CD14-positive monocyte (primary cell): ENCODE results near the gene ARMC8. TPM values are rescaled to one million over a fixed set of nuclear protein-coding genes. Genes with fewer than 3 reads are reported as not detected.
A peak's percentile ranks its signal among the peaks of the same experiment; 100 is the strongest.

Experiments used
- DNase-seq, 3 donors: peaks; one replicate each; pipeline ENCODE4 v3.0.0-alpha.2; 2011 to 2022
- H2AFZ ChIP-seq: 2 replicates; pipeline ENCODE4 v1.6.0; 2012; ENCODE audit warnings: mild to moderate bottlenecking, low read depth, low read length, inconsistent platforms; ENCODE audit not compliant: insufficient read depth, poor library complexity, severe bottlenecking
- H3K27ac ChIP-seq, 2 donors: 1 replicate in 1 of 2; 2 replicates in 1 of 2; pipeline ENCODE4 v1.5.1; 2012 to 2013; ENCODE audit warnings: low read length in 2 of 2, control low read depth in 1 of 2, inconsistent platforms in 1 of 2, low read depth in 1 of 2, mild to moderate bottlenecking in 1 of 2
- H3K27me3 ChIP-seq, 2 donors: one replicate each; pipeline versions ENCODE4 v1.6.0 to v1.6.1; 2011 to 2013; ENCODE audit warnings: low read length in 2 of 2; ENCODE audit not compliant: control insufficient read depth in 2 of 2, insufficient read depth in 2 of 2
- H3K36me3 ChIP-seq, 2 donors: replicated peaks in 1 of 2; 1 replicate in 1 of 2; 2 replicates in 1 of 2; pipeline versions ENCODE4 v1.5.1 to v1.6.1; 2012 to 2013; ENCODE audit warnings: low read length in 2 of 2, control low read depth in 1 of 2, inconsistent platforms in 1 of 2, mild to moderate bottlenecking in 1 of 2; ENCODE audit not compliant: insufficient read depth in 2 of 2, control insufficient read depth in 1 of 2
- H3K4me1 ChIP-seq, 2 donors: 1 replicate in 1 of 2; 2 replicates in 1 of 2; pipeline versions ENCODE4 v1.5.1 to v1.6.1; 2012 to 2013; ENCODE audit warnings: low read length in 2 of 2, control low read depth in 1 of 2, inconsistent platforms in 1 of 2, mild to moderate bottlenecking in 1 of 2, moderate library complexity in 1 of 2; ENCODE audit not compliant: insufficient read depth in 2 of 2, control insufficient read depth in 1 of 2
- H3K4me2 ChIP-seq: replicated peaks from 2 replicates; pipeline ENCODE3; 2012; ENCODE audit warnings: low read length, moderate library complexity, mild to moderate bottlenecking; ENCODE audit not compliant: poor library complexity, severe bottlenecking; ENCODE audit errors: extremely low read depth
- H3K4me3 ChIP-seq, 3 experiments: fragments of 200-600 bp in 1 of 3; sonication (generic) in 1 of 3; replicated peaks in 1 of 3; 1 replicate in 2 of 3; 2 replicates in 1 of 3; pipeline ENCODE4 v1.5.1; 2011 to 2013; ENCODE audit warnings: low read length in 3 of 3, mild to moderate bottlenecking in 3 of 3, control low read depth in 2 of 3, low read depth in 2 of 3, inconsistent platforms in 1 of 3, moderate library complexity in 1 of 3
- H3K79me2 ChIP-seq: 2 replicates; pipeline ENCODE4 v1.6.0; 2012; ENCODE audit warnings: mild to moderate bottlenecking, control low read depth, inconsistent platforms, low read length, moderate library complexity; ENCODE audit not compliant: insufficient read depth
- H3K9ac ChIP-seq: 2 replicates; pipeline ENCODE4 v1.6.0; 2017; ENCODE audit warnings: low read length, mild to moderate bottlenecking; ENCODE audit not compliant: insufficient read depth, poor library complexity, severe bottlenecking
- H3K9me3 ChIP-seq, 2 donors: replicated peaks in 1 of 2; 1 replicate in 1 of 2; 2 replicates in 1 of 2; pipeline versions ENCODE4 v1.5.1 to v1.6.1; 2012 to 2013; ENCODE audit warnings: low read length in 2 of 2, control low read depth in 1 of 2; ENCODE audit not compliant: control insufficient read depth in 1 of 2, insufficient read depth in 1 of 2
- H4K20me1 ChIP-seq: 2 replicates; pipeline ENCODE4 v1.6.0; 2012; ENCODE audit warnings: mild to moderate bottlenecking, low read length, control low read depth, moderate library complexity; ENCODE audit not compliant: insufficient read depth
- H3K27ac Mint-ChIP-seq, 7 donors: one replicate each; pipeline ENCODE4 v1.8.0; 2020; ENCODE audit warnings: mild to moderate bottlenecking in 7 of 7, mixed read lengths in 7 of 7, moderate library complexity in 6 of 7, inconsistent platforms in 2 of 7
- H3K27me3 Mint-ChIP-seq, 3 donors: one replicate each; pipeline ENCODE4 v1.8.0; 2021 to 2022; ENCODE audit warnings: low read depth in 3 of 3, mild to moderate bottlenecking in 3 of 3, mixed read lengths in 3 of 3, moderate library complexity in 3 of 3, inconsistent platforms in 1 of 3
- H3K36me3 Mint-ChIP-seq, 2 donors: one replicate each; pipeline ENCODE4 v1.8.0; 2020; ENCODE audit warnings: mixed read lengths in 2 of 2, inconsistent platforms in 1 of 2, mild to moderate bottlenecking in 1 of 2
- H3K4me1 Mint-ChIP-seq: one replicate; pipeline ENCODE4 v1.8.0; 2020; ENCODE audit warnings: mild to moderate bottlenecking, mixed read lengths
- H3K4me3 Mint-ChIP-seq, 2 donors: one replicate each; pipeline ENCODE4 v1.8.0; 2020; ENCODE audit warnings: mild to moderate bottlenecking in 2 of 2, mixed read lengths in 2 of 2, moderate library complexity in 1 of 2
- H3K9me3 Mint-ChIP-seq, 7 donors: one replicate each; pipeline ENCODE4 v1.8.0; 2020 to 2022; ENCODE audit warnings: mixed read lengths in 7 of 7, mild to moderate bottlenecking in 6 of 7, moderate library complexity in 6 of 7, inconsistent platforms in 2 of 7
- WGBS: methylation state at CpG from one replicate; pipeline ENCODE4 v1.1.5; 2013; ENCODE audit warnings: missing lambda C conversion rate; ENCODE audit not compliant: insufficient coverage; 5-methylcytosine and 5-hydroxymethylcytosine counted together
- intact Hi-C, 2 donors: fragments of 100-400 bp; cut with micrococcal nuclease; formaldehyde crosslinking; loops; one replicate each; pipeline versions ENCODE4 v1.15.0 to v1.15.1; 2023
- polyA plus RNA-seq, 3 donors: library from polyadenylated mRNA; depleted of rRNA in 1 of 3; unstranded in 2 of 3; stranded (reverse) in 1 of 3; fragments of 300-500 nt in 2 of 3; fragments of >200 nt in 1 of 3; fragmentation: Illumina TruSeq in 2 of 3; gene quantifications; 1 replicate in 2 of 3; 2 replicates in 1 of 3; pipeline ENCODE4 v1.2.3, GENCODE V29; 2012 to 2021
- TF ChIP-seq, protein P1 (sequence below): fragments of 200-600 bp; IDR thresholded peaks from one replicate; pipeline ENCODE4 v1.8.0; 2022; ENCODE audit warnings: antibody characterized with exemption, mild to moderate bottlenecking

Gene ARMC8
- polyA plus RNA-seq, 3 donors, result 34.3 to 43.9 (median 42.0) TPM

GRCh38 chr3:138332472-138333073, 145.5 kb downstream of the ARMC8 start:
- H3K4me2 ChIP-seq, result no peak overlapping the region
- TF ChIP-seq, protein P1, sequence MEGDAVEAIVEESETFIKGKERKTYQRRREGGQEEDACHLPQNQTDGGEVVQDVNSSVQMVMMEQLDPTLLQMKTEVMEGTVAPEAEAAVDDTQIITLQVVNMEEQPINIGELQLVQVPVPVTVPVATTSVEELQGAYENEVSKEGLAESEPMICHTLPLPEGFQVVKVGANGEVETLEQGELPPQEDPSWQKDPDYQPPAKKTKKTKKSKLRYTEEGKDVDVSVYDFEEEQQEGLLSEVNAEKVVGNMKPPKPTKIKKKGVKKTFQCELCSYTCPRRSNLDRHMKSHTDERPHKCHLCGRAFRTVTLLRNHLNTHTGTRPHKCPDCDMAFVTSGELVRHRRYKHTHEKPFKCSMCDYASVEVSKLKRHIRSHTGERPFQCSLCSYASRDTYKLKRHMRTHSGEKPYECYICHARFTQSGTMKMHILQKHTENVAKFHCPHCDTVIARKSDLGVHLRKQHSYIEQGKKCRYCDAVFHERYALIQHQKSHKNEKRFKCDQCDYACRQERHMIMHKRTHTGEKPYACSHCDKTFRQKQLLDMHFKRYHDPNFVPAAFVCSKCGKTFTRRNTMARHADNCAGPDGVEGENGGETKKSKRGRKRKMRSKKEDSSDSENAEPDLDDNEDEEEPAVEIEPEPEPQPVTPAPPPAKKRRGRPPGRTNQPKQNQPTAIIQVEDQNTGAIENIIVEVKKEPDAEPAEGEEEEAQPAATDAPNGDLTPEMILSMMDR, result peak; percentile 62
- peaks cover 9 to 33% (median 29%) of the 10 kb centered on the region in 3 donors for H3K27me3 Mint-ChIP-seq
- H3K36me3 Mint-ChIP-seq, result no peaks in the 10 kb centered on the region
- peaks cover 15 to 17% of the 10 kb centered on the region in 2 donors for H3K4me1 ChIP-seq
- H2AFZ ChIP-seq, result no peak overlapping the region
- no CpG with 5 or more reads among the region's 4 CpGs for WGBS
- H3K27ac ChIP-seq, result no peak overlapping the region
- H3K4me1 Mint-ChIP-seq, result peaks cover 17% of the 10 kb centered on the region
- H3K9me3 ChIP-seq, result no peaks in the 10 kb centered on the region
- no peaks in the 10 kb centered on the region for H3K79me2 ChIP-seq
- H3K4me3 Mint-ChIP-seq, result no peak overlapping the region
- H4K20me1 ChIP-seq, result no peaks in the 10 kb centered on the region
- no peaks in the 10 kb centered on the region for H3K36me3 ChIP-seq
- peaks cover 2 to 16% of the 10 kb centered on the region in 2 donors for H3K27me3 ChIP-seq
- DNase-seq, result peak; percentile 12 to 22 (median 20)
- no peaks in the 10 kb centered on the region for H3K9me3 Mint-ChIP-seq
- intact Hi-C loops, result no loop called here
- H3K9ac ChIP-seq, result no peak overlapping the region
- no peak overlapping the region for H3K27ac Mint-ChIP-seq
- no peak overlapping the region for H3K4me3 ChIP-seq

GRCh38 chr3:138334608-138335007, 147.5 kb downstream of the ARMC8 start:
- Histone ChIP-seq H3K36me3 (no peaks in the 10 kb centered on the region), H3K79me2 (no peaks in the 10 kb centered on the region), H3K9ac (no peak overlapping the region), H3K4me3 (no peak overlapping the region), H4K20me1 (no peaks in the 10 kb centered on the region), H2AFZ (no peak overlapping the region), H3K4me1 (peaks cover 4 to 6% of the 10 kb centered on the region in 2 donors), H3K9me3 (no peaks in the 10 kb centered on the region), H3K4me2 (no peak overlapping the region), H3K27ac (no peak overlapping the region), H3K27me3 (peaks cover 2 to 8% of the 10 kb centered on the region in 2 donors)
- no peaks in the 10 kb centered on the region for H3K9me3 Mint-ChIP-seq
- no peak for DNase-seq
- H3K27me3 Mint-ChIP-seq, result peaks cover 9 to 25% (median 19%) of the 10 kb centered on the region in 3 donors
- 89% methylated on average over 3 of the region's 4 CpGs for WGBS
- TF ChIP-seq, protein P1, result no peak
- H3K4me3 Mint-ChIP-seq, result no peak overlapping the region
- intact Hi-C loops, result no loop called here
- H3K36me3 Mint-ChIP-seq, result no peaks in the 10 kb centered on the region
- no peak overlapping the region for H3K27ac Mint-ChIP-seq
- peaks cover 5% of the 10 kb centered on the region for H3K4me1 Mint-ChIP-seq
